HG02884 (cell line): ENCODE results near the gene JSRP1.
"Not testable (repeated sequence)": the region's sequence is repeated elsewhere in the genome, so short reads cannot be mapped to it uniquely, and the experiment has no call there.

Experiments used
- ATAC-seq: cut with Tn5 transposase; IDR thresholded peaks from one replicate; pipeline ENCODE4 v1.9.1; 2021; ENCODE audit warnings: mild to moderate bottlenecking, moderate library complexity; ENCODE audit not compliant: unreplicated experiment

The JSRP1 gene

GRCh38 chr19:2282062-2282861, 26.0 kb upstream of the JSRP1 start, which contains the start of gene PEAK3:
Gene PEAK3 (minus strand): TSS chr19:2282175. CDS start chr19:2280931, 1,244 bp downstream.
- no peak for ATAC-seq

- not testable (repeated sequence) for ATAC-seq
These were observed 25.2 kb upstream of the JSRP1 start for GRCh38 chr19:2281265-2282061.

- no peak for ATAC-seq
These were observed 24.5 kb upstream of the JSRP1 start for GRCh38 chr19:2280633-2281264.

- ATAC-seq, result no peak
These were observed 22.4 kb upstream of the JSRP1 start for GRCh38 chr19:2278459-2279158.

- ATAC-seq, result no peak
These were observed 20.9 kb upstream of the JSRP1 start for GRCh38 chr19:2277138-2277537.

GRCh38 chr19:2276429-2276986, 20.3 kb upstream of the JSRP1 start:
- ATAC-seq, result no peak

- no peak for ATAC-seq
These were observed 19.6 kb upstream of the JSRP1 start for GRCh38 chr19:2275588-2276428.

- no peak for ATAC-seq
These were observed 18.8 kb upstream of the JSRP1 start for GRCh38 chr19:2274931-2275535.

GRCh38 chr19:2274185-2274711, 18.0 kb upstream of the JSRP1 start:
- ATAC-seq, result no peak

GRCh38 chr19:2273356-2274184, 17.4 kb upstream of the JSRP1 start:
- ATAC-seq, result no peak

GRCh38 chr19:2271234-2272103, 15.3 kb upstream of the JSRP1 start:
- no peak for ATAC-seq

GRCh38 chr19:2270423-2271233, 14.4 kb upstream of the JSRP1 start:
- ATAC-seq, result no peak

GRCh38 chr19:2270157-2270422, 13.9 kb upstream of the JSRP1 start:
- no peak for ATAC-seq

GRCh38 chr19:2269244-2270156, 13.3 kb upstream of the JSRP1 start:
- ATAC-seq, result no peak

- no peak for ATAC-seq
These were observed 12.6 kb upstream of the JSRP1 start for GRCh38 chr19:2268861-2269243.

GRCh38 chr19:2268480-2268830, 12.2 kb upstream of the JSRP1 start:
- no peak for ATAC-seq
